GM12872 (cell line): Measurements from ENCODE around the gene SPTAN1.

ENCODE experiments used
- TF ChIP-seq, protein P1 (sequence below): IDR thresholded peaks from 3 replicates; pipeline ENCODE4 v1.5.1; 2011; ENCODE audit warnings: low read depth, mild to moderate bottlenecking, low read length, moderate library complexity; ENCODE audit not compliant: insufficient read depth

SPTAN1 gene

DNA sequence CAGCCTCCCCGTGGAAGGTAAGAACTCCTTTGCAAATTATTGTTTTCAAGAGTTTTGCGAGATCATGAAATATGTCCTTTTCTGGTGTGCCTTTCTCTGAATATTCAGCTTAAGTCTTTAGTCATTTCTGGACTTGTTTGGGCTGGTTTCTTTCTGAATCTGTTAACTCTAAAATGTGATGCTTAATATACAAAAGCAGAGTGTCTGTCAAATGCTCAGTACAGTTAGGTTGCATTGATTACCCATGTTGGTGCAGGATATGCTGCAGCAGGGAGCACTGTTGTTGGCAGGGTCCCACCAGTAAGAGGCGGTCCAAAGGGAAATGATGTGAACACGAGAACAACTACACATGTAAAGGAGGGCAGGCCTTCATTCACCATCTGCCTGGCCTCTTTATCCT, 47.7 kb downstream of the SPTAN1 start:
- TF ChIP-seq, protein P1, sequence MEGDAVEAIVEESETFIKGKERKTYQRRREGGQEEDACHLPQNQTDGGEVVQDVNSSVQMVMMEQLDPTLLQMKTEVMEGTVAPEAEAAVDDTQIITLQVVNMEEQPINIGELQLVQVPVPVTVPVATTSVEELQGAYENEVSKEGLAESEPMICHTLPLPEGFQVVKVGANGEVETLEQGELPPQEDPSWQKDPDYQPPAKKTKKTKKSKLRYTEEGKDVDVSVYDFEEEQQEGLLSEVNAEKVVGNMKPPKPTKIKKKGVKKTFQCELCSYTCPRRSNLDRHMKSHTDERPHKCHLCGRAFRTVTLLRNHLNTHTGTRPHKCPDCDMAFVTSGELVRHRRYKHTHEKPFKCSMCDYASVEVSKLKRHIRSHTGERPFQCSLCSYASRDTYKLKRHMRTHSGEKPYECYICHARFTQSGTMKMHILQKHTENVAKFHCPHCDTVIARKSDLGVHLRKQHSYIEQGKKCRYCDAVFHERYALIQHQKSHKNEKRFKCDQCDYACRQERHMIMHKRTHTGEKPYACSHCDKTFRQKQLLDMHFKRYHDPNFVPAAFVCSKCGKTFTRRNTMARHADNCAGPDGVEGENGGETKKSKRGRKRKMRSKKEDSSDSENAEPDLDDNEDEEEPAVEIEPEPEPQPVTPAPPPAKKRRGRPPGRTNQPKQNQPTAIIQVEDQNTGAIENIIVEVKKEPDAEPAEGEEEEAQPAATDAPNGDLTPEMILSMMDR: no peak

DNA sequence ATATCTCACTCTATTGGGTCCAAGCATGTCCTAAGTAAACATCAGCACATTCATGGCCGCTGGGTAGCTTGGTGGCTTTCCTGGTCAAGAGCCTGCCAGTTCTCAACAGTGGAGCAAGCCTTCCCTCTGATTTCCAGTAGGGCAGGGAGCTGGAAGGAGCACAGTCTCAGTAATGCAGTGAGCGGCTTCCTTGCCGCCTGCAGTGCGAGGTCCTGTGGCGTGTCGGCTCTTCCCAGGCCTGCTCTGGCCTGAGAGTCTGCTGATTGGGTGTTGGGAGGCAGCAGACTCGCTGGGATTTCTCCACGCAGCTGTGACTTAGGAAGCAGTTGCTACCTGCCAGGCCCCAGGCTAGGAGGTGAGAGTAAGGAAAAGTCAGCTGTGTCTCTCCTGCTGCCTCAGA, 51.3 kb downstream of the SPTAN1 start:
- TF ChIP-seq, protein P1: no peak

DNA sequence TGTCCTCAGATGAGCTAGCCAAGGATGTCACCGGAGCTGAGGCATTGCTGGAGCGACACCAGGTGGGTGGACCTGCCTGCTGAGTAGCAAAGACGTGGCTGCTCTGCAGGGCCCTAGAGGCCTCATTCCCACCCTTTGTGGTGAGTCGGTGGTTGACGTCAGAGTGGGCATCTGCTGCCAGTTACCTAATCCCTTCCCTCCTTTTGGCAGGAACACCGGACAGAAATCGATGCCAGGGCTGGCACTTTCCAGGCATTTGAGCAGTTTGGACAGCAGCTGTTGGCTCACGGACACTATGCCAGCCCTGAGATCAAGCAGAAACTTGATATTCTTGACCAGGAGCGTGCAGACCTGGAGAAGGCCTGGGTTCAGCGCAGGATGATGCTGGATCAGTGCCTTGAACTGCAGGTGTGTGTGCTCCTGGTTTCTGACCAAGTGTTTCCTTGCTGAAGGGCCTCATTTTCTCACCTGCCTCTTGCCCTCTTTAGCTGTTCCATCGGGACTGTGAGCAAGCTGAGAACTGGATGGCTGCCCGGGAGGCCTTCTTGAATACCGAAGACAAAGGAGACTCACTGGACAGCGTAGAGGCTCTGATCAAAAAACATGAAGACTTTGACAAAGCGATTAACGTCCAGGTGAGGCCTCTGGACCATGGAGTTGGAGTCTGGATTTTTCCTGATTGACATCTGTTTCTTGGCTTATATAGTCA, 55.4 kb downstream of the SPTAN1 start:
- TF ChIP-seq, protein P1: no peak

DNA sequence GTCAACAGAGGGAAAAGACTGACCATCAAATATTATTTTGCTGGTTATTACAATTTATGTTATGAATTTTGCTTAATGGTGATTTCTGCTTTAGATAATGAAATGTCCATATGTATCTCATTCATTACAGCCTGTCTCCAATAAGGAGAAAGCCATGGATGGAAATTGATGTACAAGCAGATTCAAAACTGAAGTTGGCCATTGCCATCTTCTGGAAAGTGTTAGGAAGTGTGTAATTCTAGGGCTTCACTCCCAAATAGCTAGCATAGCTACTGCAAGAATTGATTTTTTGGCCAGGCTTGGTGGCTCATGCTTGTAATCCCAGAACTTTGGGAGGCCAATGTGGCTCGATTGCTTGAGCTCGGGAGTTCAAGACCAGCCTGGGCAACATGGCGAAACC, 58.5 kb downstream of the SPTAN1 start:
- TF ChIP-seq, protein P1: no peak

DNA sequence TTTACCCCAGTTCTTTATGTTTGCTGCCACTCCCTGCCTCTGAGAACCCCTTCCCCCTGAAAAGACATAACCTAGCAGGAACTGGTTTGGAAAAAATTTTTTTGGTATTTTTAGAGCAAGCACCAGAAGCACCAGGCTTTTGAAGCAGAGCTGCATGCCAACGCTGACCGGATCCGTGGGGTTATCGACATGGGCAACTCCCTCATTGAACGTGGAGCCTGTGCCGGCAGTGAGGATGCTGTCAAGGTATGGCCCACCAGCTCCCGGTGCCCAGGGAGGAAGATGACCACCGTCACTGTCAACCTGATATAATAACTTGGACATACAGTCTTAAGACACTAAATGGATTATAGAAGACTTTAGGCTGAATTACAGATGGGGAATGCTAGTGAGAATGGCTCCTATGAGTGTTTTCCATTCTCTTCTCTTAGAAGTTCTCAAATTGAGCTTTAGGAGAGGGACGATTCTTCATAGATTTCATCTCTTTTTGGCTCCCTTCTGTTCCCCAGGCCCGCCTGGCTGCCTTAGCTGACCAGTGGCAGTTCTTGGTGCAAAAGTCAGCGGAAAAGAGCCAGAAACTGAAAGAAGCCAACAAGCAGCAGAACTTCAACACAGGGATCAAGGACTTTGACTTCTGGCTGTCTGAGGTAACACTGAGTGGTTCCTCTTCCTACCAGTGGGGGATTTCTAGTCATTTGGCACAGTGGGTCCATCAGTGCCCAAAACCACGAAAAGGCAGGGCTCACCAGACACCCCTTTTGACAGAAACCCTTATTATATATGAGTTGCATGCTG, 59.4 kb downstream of the SPTAN1 start:
- TF ChIP-seq, protein P1: no peak

DNA sequence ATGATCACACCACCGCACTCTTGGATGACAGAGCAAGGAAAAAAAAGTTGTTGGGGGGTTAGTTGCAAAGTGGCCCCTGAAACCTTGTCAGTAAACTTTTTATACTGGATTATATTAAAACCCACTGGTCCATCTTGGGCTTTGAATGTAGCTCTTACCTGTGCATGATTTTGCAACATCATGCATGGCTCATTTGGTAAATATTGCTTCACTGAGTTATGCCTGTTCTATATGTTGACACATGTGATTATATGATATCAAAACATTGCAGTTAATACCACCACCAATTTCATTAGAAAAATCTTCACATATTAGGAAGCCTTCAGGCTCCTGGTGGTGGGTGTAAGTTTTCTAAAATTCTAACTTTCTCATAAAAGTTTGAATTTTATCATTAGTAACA, 62.3 kb downstream of the SPTAN1 start:
- TF ChIP-seq, protein P1: no peak

DNA sequence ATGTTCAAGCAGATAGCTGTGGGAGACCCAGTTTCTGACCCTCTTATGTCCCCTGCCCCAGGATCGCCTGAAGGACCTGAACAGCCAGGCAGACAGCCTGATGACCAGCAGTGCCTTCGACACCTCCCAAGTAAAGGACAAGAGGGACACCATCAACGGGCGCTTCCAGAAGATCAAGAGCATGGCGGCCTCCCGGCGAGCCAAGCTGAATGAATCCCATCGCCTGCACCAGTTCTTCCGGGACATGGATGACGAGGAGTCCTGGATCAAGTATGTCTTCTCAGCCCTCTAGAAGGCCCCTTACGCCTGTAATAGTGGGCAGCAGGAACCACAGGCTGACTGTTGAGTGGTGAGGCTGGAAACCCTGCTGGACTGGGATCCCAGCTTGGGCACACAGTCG, 63.2 kb downstream of the SPTAN1 start:
- TF ChIP-seq, protein P1: no peak
